HG03103 (cell line): ENCODE data around the gene ITGB2.

Source experiments
- ATAC-seq: cut with Tn5 transposase; IDR thresholded peaks from one replicate; pipeline ENCODE4 v1.9.1; 2021; ENCODE audit warnings: low read depth; ENCODE audit not compliant: unreplicated experiment

The ITGB2 gene

DNA sequence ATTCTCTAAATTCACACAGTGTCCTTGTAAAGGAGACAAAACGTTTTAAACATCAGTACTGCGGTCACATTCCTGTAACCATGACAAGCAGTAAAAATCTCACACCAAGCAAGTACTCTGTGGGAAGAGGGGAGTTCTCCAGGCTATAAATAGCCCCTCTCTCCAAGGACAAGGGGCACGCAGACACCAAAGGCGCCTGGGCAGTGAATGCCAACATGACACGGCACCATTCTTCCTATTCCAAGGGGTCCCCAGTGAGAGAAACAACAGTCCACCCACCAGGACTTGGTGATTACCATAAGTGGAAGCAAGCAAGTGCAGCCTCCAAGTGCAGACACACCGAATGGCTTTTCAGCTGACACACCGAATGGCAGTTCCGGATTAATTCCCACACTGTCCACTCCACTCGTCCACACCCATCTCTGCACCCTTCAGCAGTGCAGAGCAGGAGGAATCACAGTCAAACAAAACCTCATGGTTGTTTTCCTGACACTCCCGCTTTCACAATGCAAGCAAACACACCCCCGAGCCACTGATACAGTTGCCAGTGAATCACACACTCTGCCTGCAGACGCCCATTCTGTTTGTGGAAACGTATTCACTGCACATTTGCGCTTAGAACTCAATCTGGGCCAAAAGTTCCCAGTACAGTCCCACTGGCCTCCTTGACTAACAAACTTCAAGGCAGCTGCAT, 49.0 kb downstream of the ITGB2 start:
- no peak for ATAC-seq

DNA sequence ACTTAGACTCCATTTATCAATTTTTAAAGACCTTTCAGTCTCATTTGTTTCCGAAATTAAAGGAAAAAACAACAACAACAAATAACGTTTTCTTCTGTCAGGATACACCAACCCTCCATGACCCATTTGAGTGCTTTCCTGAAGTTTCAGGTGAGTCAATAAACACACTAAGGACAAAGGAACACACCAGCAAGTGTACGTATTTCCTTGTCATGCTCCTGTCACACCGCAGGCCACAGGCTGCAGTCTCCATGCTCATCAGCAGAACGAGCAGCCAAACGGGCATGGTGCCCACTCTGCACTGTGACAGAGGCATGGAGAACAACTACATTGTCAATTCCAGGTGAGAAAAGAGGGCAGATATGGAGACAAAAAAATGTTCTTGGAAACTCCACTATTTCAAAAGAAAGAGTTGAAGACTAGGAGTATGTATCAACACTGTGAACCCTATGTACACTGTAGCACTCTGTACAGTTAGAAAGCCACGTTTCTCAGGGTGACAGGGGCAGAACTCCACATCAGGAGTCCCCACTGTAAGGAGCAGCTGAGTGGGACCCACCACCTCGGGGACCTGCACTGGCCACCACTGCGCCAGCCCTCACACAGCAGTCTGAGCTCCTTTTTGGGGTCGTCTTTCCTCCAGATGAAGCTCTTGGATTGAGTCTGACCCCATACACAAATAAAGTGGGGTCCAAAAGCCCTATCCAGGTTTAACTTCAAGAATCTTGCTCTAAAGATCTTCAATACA, 49.8 kb downstream of the ITGB2 start:
- no peak for ATAC-seq

GRCh38 chr21:44869781-44870747, 50.6 kb downstream of the ITGB2 start:
- ATAC-seq: no peak

DNA sequence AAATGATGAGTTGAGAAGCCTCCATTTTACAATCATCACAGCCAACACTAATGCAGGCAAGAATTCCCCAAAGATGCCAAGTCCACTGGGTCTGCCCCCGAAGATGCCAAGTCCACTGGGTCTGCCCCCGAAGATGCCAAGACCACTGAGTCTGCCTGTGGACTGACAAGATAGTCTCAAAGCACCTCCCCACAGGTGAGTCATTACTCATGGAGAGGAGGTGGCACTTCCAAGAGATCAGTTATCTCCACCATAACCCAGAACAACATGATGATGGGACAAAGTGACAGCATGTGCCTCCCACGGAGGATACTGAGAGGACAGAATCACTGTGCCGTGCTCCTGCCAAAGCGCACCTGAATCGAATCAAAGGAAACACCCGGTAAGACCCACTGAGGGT, 52.0 kb downstream of the ITGB2 start:
- ATAC-seq: no peak

DNA sequence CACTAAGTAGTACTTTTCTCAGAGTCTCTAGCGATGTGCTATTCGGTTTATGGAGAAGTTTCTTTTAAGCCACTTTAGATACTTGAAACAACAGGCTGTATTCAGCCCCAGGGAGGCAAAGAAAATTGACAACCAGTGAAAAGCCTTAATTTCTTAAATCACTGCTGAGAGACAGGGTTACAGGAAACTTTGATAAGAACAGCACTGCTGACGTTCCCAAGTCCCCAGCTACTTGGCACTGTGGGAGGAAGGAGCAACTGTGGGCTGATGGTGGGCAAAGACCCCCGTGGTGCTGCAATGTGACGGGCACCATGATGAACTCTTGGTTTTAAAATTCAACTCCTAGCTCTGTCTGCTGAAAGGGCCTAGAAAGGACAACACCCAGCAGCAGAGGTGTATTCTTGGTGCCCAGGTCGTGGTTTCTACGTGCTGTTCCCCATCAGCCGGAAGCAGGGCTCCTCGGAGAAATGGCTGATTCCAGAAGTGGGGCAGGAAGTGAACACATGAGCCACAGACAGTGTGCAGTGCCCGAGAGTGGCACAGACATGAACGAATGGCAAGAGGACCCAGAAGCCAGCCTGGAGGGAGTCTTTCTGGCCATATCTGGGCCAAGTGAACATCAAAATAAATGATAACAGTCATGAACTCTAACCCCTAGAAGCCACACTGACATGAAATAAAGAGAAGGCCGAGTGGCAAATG, 52.5 kb downstream of the ITGB2 start:
- no peak for ATAC-seq

- ATAC-seq: no peak
Measured at GRCh38 chr21:44867464-44867863, 53.2 kb downstream of the ITGB2 start.

GRCh38 chr21:44866780-44867179, 53.9 kb downstream of the ITGB2 start:
- no peak for ATAC-seq

- ATAC-seq: no peak
Measured at GRCh38 chr21:44865561-44866280, 55.0 kb downstream of the ITGB2 start.

- no peak for ATAC-seq
Measured at GRCh38 chr21:44862869-44863685, 57.6 kb downstream of the ITGB2 start.

GRCh38 chr21:44858791-44859190, 61.9 kb downstream of the ITGB2 start:
- ATAC-seq: no peak

DNA sequence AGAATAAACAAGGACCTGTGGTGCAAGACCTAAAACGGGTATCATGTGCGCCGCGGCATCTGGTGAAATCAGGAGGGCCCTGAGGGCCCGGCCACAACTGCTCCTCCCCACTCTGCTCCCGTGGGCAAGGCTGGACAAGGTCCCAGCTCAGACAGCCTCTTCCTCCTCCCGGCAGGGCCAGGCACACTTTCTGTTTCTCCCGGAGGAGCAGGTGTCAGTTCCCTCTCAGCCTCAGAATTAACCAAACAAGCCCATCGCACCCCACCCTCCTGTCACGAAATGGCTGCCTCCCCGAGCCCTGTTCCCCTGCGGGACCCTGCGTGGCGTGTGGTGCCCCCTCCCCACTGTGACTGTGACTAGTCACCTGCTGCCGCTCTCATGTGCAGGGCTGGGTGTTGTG, 62.4 kb downstream of the ITGB2 start:
- no peak for ATAC-seq

GRCh38 chr21:44857127-44857892, 63.4 kb downstream of the ITGB2 start:
- ATAC-seq: no peak

GRCh38 chr21:44856131-44856530, 64.6 kb downstream of the ITGB2 start:
- no peak for ATAC-seq

DNA sequence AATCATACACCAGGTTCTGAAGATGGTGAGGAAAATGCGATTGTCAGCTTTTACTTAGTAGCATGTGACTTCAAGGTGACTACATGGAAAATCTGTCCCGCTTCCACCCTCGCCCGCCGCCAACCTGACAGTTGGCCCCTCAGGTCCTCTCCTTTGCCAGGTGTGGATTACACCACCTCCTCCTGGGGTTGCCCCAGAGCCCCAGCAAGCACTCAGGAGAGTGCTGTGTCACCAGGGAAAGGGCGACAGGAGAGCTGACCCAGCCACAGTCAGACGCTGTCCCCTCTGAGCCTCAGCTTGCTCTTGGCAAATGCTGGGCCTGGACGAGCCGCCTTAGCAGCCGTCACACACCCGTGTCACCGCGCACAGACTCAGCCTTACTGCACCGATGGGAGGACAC, 65.1 kb downstream of the ITGB2 start:
- ATAC-seq: no peak

GRCh38 chr21:44854664-44855446, 65.8 kb downstream of the ITGB2 start:
- ATAC-seq: no peak

- ATAC-seq: no peak
Measured at GRCh38 chr21:44854391-44854663, 66.4 kb downstream of the ITGB2 start.

DNA sequence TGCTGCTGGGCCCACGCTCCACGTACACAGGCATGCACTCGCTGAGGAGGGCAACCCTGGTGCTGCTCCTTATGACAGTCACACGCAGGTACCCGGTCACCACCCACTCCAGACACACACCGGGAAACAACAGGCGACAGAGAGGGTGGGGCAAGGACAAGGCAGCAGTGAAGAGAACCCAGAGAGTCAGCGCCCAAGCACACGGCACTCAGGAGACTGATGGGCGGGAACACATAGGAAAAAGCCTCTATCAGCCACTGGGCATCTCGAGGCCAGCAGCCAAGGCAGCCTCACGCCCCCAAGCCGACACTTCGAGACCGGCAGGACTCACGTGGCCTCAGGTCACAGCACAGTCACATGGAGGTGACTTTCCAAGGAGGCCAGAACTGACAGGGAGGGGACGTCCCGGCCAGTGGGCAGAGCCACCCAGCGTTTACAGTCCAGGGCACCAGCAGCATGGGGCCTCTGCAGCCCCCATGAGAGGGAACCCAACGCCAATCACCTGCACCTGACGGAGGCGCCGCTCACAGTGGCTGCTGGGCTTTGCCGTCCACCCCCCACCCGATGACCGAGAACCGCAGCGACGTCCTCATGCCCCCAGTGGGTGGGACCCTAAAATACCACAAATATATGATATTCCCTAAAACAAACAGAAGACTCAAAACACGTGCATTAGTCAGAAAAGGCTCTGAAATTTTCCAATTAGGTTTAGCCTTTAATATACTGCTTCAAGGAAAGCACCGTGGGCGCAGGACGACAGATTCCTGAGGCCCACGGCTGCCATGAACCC, 66.9 kb downstream of the ITGB2 start:
- ATAC-seq: no peak
